Suprapubic skin (tissue), 3 donors: ENCODE data around the gene EIF2B5.

Experiments used
- EP300 ChIP-seq: sonication (generic); formaldehyde crosslinking; IDR thresholded peaks from one replicate; pipeline ENCODE4 v1.6.1; 2017; ENCODE audit warnings: antibody characterized with exemption
- TF ChIP-seq, protein P1 (sequence below), 2 donors: fragments of 200-600 bp in 1 of 2; fragments of 450-650 bp in 1 of 2; sonication (generic) in 1 of 2; IDR thresholded peaks; one replicate each; pipeline ENCODE4 v1.5.1; 2016 to 2019; ENCODE audit warnings: antibody characterized with exemption in 2 of 2, mild to moderate bottlenecking in 1 of 2, moderate library complexity in 1 of 2

DNA sequence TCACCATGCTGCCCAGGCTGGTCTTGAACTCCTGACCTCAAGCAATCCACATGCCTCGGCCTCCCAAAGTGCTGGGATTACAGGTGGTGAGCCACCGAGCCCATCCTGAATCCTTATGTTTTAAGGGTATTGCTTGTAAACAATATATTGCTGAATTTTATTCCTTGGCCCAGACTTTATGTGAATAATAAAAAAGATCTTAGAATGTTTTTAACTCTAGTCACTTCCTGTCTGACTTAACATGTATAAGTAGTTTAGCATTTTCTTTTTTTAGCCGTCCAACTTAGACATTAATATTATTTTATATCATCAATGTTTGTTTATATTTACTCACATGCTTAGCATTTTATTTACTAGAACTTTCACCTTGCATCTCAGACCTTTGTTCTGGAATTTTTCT, 9.2 kb upstream of the EIF2B5 start:
- TF ChIP-seq, protein P1, sequence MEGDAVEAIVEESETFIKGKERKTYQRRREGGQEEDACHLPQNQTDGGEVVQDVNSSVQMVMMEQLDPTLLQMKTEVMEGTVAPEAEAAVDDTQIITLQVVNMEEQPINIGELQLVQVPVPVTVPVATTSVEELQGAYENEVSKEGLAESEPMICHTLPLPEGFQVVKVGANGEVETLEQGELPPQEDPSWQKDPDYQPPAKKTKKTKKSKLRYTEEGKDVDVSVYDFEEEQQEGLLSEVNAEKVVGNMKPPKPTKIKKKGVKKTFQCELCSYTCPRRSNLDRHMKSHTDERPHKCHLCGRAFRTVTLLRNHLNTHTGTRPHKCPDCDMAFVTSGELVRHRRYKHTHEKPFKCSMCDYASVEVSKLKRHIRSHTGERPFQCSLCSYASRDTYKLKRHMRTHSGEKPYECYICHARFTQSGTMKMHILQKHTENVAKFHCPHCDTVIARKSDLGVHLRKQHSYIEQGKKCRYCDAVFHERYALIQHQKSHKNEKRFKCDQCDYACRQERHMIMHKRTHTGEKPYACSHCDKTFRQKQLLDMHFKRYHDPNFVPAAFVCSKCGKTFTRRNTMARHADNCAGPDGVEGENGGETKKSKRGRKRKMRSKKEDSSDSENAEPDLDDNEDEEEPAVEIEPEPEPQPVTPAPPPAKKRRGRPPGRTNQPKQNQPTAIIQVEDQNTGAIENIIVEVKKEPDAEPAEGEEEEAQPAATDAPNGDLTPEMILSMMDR (IDR thresholded peaks at IDR 0.05) = no peak
- TF ChIP-seq EP300 = no peak
